ENCODE results near the gene SORCS2.

Gene SORCS2

GRCh38 chr4:7541414-7541810 lies 349.1 kb downstream of the SORCS2 start:
- Histone ChIP-seq H3K4me3 (ENCODE audit: low read depth, low read length, poor library complexity, severe bottlenecking) (no peak overlapping the region), H3K27ac (ENCODE audit: low read depth, low read length, poor library complexity, severe bottlenecking) (no peak overlapping the region), H4K20me1 (ENCODE audit: insufficient read depth, low read length) (no peaks in the 10 kb centered on the region), H3K9ac (ENCODE audit: low read length) (no peak overlapping the region), H3K4me2 (ENCODE audit: low read length) (no peak overlapping the region), H3K79me2 (ENCODE audit: insufficient read depth, low read length) (no peaks in the 10 kb centered on the region), H3F3A (ENCODE audit: insufficient read depth, low read length) (no peaks in the 10 kb centered on the region), H2AFZ (ENCODE audit: low read length) (no peak overlapping the region), H3K36me3 (ENCODE audit: insufficient read depth, low read length) (no peaks in the 10 kb centered on the region), H3K27me3 (ENCODE audit: insufficient read depth, low read length) (no peaks in the 10 kb centered on the region), H3K9me3 (ENCODE audit: low read length) (no peaks in the 10 kb centered on the region), H3K4me1 (ENCODE audit: insufficient read depth, low read length, severe bottlenecking) (no peaks in the 10 kb centered on the region), H3K9me2 (ENCODE audit: low read depth, low read length) (no peaks in the 10 kb centered on the region)
- no peak for TF ChIP-seq EZH2 (IDR thresholded peaks at IDR 0.05; ENCODE audit: borderline replicate concordance, low read length)
- no peak for TF ChIP-seq CTCF (IDR thresholded peaks at IDR 0.05; ENCODE audit: low read length)

- no peaks in the 10 kb centered on the region for H3K36me3 ChIP-seq (ENCODE audit: insufficient read depth, low read length)
- no peak overlapping the region for H3K4me2 ChIP-seq (ENCODE audit: low read length)
- H4K20me1 ChIP-seq (ENCODE audit: insufficient read depth, low read length) = no peaks in the 10 kb centered on the region
- H2AFZ ChIP-seq (ENCODE audit: low read length) = no peak overlapping the region
- H3K4me3 ChIP-seq (ENCODE audit: low read depth, low read length, poor library complexity, severe bottlenecking) = no peak overlapping the region
- no peaks in the 10 kb centered on the region for H3K9me3 ChIP-seq (ENCODE audit: low read length)
- H3K27me3 ChIP-seq (ENCODE audit: insufficient read depth, low read length) = no peaks in the 10 kb centered on the region
- H3F3A ChIP-seq (ENCODE audit: insufficient read depth, low read length) = no peaks in the 10 kb centered on the region
- TF ChIP-seq CTCF (IDR thresholded peaks at IDR 0.05; ENCODE audit: low read length) (no peak), EZH2 (IDR thresholded peaks at IDR 0.05; ENCODE audit: borderline replicate concordance, low read length) (no peak)
- H3K4me1 ChIP-seq (ENCODE audit: insufficient read depth, low read length, severe bottlenecking) = no peaks in the 10 kb centered on the region
- H3K27ac ChIP-seq (ENCODE audit: low read depth, low read length, poor library complexity, severe bottlenecking) = no peak overlapping the region
- no peaks in the 10 kb centered on the region for H3K79me2 ChIP-seq (ENCODE audit: insufficient read depth, low read length)
- no peak overlapping the region for H3K9ac ChIP-seq (ENCODE audit: low read length)
- no peaks in the 10 kb centered on the region for H3K9me2 ChIP-seq (ENCODE audit: low read depth, low read length)
These were observed 350.4 kb downstream of the SORCS2 start for GRCh38 chr4:7542781-7543180.

GRCh38 chr4:7546152-7546808 lies 353.9 kb downstream of the SORCS2 start:
- TF ChIP-seq EZH2 (IDR thresholded peaks at IDR 0.05; ENCODE audit: borderline replicate concordance, low read length) = no peak
- no peak for TF ChIP-seq CTCF (IDR thresholded peaks at IDR 0.05; ENCODE audit: low read length)
- Histone ChIP-seq H3K4me2 (ENCODE audit: low read length) (no peak overlapping the region), H3K4me1 (ENCODE audit: insufficient read depth, low read length, severe bottlenecking) (no peaks in the 10 kb centered on the region)

More at GRCh38 chr4:7546152-7546808, 353.9 kb downstream of the SORCS2 start:
- Histone ChIP-seq H2AFZ (ENCODE audit: low read length) (no peak overlapping the region), H3K9ac (ENCODE audit: low read length) (no peak overlapping the region), H3K9me3 (ENCODE audit: low read length) (no peaks in the 10 kb centered on the region), H3K27me3 (ENCODE audit: insufficient read depth, low read length) (no peaks in the 10 kb centered on the region), H4K20me1 (ENCODE audit: insufficient read depth, low read length) (no peaks in the 10 kb centered on the region), H3K9me2 (ENCODE audit: low read depth, low read length) (no peaks in the 10 kb centered on the region), H3K79me2 (ENCODE audit: insufficient read depth, low read length) (no peaks in the 10 kb centered on the region), H3F3A (ENCODE audit: insufficient read depth, low read length) (no peaks in the 10 kb centered on the region), H3K4me3 (ENCODE audit: low read depth, low read length, poor library complexity, severe bottlenecking) (no peak overlapping the region), H3K27ac (ENCODE audit: low read depth, low read length, poor library complexity, severe bottlenecking) (no peak overlapping the region), H3K36me3 (ENCODE audit: insufficient read depth, low read length) (no peaks in the 10 kb centered on the region)

All from OCI-LY1 (cell line).